OCI-LY1 (cell line): Measurements from ENCODE around the gene INPP5A.

Experiments used
- H2AFZ ChIP-seq: fragments of 200-600 bp; sonication (generic), shearing (Covaris generic); 2 replicates; pipeline ENCODE4 v1.6.0; 2014; ENCODE audit warnings: antibody characterized with exemption, mild to moderate bottlenecking, low read length
- H3F3A ChIP-seq: fragments of 200-600 bp; sonication (generic), shearing (Covaris generic); 2 replicates; pipeline ENCODE4 v1.6.0; 2014; ENCODE audit warnings: mild to moderate bottlenecking, antibody characterized with exemption, low read length, moderate library complexity; ENCODE audit not compliant: insufficient read depth
- H3K27ac ChIP-seq: fragments of 200-600 bp; sonication (generic); 2 replicates; pipeline ENCODE4 v1.5.1; 2014; ENCODE audit warnings: low read length, mixed run types, mild to moderate bottlenecking, low read depth; ENCODE audit not compliant: poor library complexity, severe bottlenecking
- H3K27me3 ChIP-seq: fragments of 200-600 bp; sonication (generic); 2 replicates; pipeline ENCODE4 v1.6.0; 2014; ENCODE audit warnings: antibody characterized with exemption, mild to moderate bottlenecking, low read length, moderate library complexity; ENCODE audit not compliant: insufficient read depth
- H3K36me3 ChIP-seq: fragments of 200-600 bp; sonication (generic); 2 replicates; pipeline ENCODE4 v1.6.1; 2014; ENCODE audit warnings: mild to moderate bottlenecking, antibody characterized with exemption, low read length, moderate library complexity, mixed read lengths; ENCODE audit not compliant: insufficient read depth
- H3K4me1 ChIP-seq: fragments of 200-600 bp; sonication (generic); 2 replicates; pipeline ENCODE4 v1.5.1; 2014; ENCODE audit warnings: mild to moderate bottlenecking, low read length, moderate library complexity; ENCODE audit not compliant: insufficient read depth, severe bottlenecking
- H3K4me2 ChIP-seq: fragments of 200-600 bp; sonication (generic), shearing (Covaris generic); 2 replicates; pipeline ENCODE4 v1.6.1; 2014; ENCODE audit warnings: low read length
- H3K4me3 ChIP-seq: fragments of 200-600 bp; sonication (generic); 2 replicates; pipeline ENCODE4 v1.5.1; 2014; ENCODE audit warnings: low read length, low read depth, mild to moderate bottlenecking, mixed read lengths; ENCODE audit not compliant: poor library complexity, severe bottlenecking
- H3K79me2 ChIP-seq: fragments of 200-600 bp; shearing (Covaris generic); 2 replicates; pipeline ENCODE4 v1.6.1; 2016; ENCODE audit warnings: mixed run types, low read length, mixed read lengths; ENCODE audit not compliant: insufficient read depth
- H3K9ac ChIP-seq: fragments of 200-600 bp; sonication (generic), shearing (Covaris generic); 2 replicates; pipeline ENCODE4 v1.6.1; 2014; ENCODE audit warnings: mild to moderate bottlenecking, low read length, mixed read lengths
- H3K9me2 ChIP-seq: fragments of 200-600 bp; sonication (generic), shearing (Covaris generic); 2 replicates; pipeline ENCODE4 v1.6.1; 2014; ENCODE audit warnings: low read depth, mild to moderate bottlenecking, low read length, mixed read lengths
- H3K9me3 ChIP-seq: fragments of 200-600 bp; shearing (Covaris generic); 2 replicates; pipeline ENCODE4 v1.6.1; 2014; ENCODE audit warnings: low read length, mixed read lengths
- H4K20me1 ChIP-seq: fragments of 200-600 bp; sonication (generic), shearing (Covaris generic); 2 replicates; pipeline ENCODE4 v1.6.0; 2016; ENCODE audit warnings: mild to moderate bottlenecking, low read length; ENCODE audit not compliant: insufficient read depth
- CTCF ChIP-seq: fragments of 200-600 bp; sonication (generic), shearing (Covaris generic); IDR thresholded peaks from 2 replicates; pipeline ENCODE4 v1.5.1; 2017; ENCODE audit warnings: mild to moderate bottlenecking, antibody characterized with exemption, low read length, moderate library complexity, mixed read lengths
- EZH2 ChIP-seq: fragments of 200-600 bp; sonication (generic), shearing (Covaris generic); IDR thresholded peaks from 2 replicates; pipeline ENCODE4 v1.8.0; 2017; ENCODE audit warnings: borderline replicate concordance, mixed run types, mild to moderate bottlenecking, antibody characterized with exemption, low read length, moderate library complexity, mixed read lengths

The INPP5A gene

GRCh38 chr10:132508581-132509443, 28.8 kb upstream of the INPP5A start:
- no peaks in the 10 kb centered on the region for H3K27me3 ChIP-seq
- no peak overlapping the region for H2AFZ ChIP-seq
- TF ChIP-seq CTCF (no peak), EZH2 (no peak)
- H3K4me1 ChIP-seq: no peaks in the 10 kb centered on the region
- H4K20me1 ChIP-seq: no peaks in the 10 kb centered on the region
- H3K79me2 ChIP-seq: no peaks in the 10 kb centered on the region
- H3K36me3 ChIP-seq: no peaks in the 10 kb centered on the region
- H3K27ac ChIP-seq: no peak overlapping the region
- H3K9me3 ChIP-seq: no peaks in the 10 kb centered on the region
- no peaks in the 10 kb centered on the region for H3F3A ChIP-seq
- H3K4me3 ChIP-seq: no peak overlapping the region
- H3K9me2 ChIP-seq: no peaks in the 10 kb centered on the region
- no peak overlapping the region for H3K9ac ChIP-seq
- no peak overlapping the region for H3K4me2 ChIP-seq

GRCh38 chr10:132509506-132510173, 27.9 kb upstream of the INPP5A start:
- Histone ChIP-seq H3K9me2 (no peaks in the 10 kb centered on the region), H3K4me2 (no peak overlapping the region), H3K27ac (no peak overlapping the region), H3K27me3 (no peaks in the 10 kb centered on the region), H3K9me3 (no peaks in the 10 kb centered on the region), H3F3A (no peaks in the 10 kb centered on the region), H3K4me3 (no peak overlapping the region), H4K20me1 (no peaks in the 10 kb centered on the region), H3K36me3 (no peaks in the 10 kb centered on the region), H3K79me2 (no peaks in the 10 kb centered on the region), H3K4me1 (no peaks in the 10 kb centered on the region), H2AFZ (no peak overlapping the region), H3K9ac (no peak overlapping the region)
- TF ChIP-seq CTCF (no peak), EZH2 (no peak)

GRCh38 chr10:132510174-132510611, 27.4 kb upstream of the INPP5A start:
- H3K27ac ChIP-seq: no peak overlapping the region
- no peak overlapping the region for H3K9ac ChIP-seq
- H3K27me3 ChIP-seq: no peaks in the 10 kb centered on the region
- no peak overlapping the region for H3K4me3 ChIP-seq
- no peak overlapping the region for H2AFZ ChIP-seq
- H3K4me2 ChIP-seq: no peak overlapping the region
- H3F3A ChIP-seq: no peaks in the 10 kb centered on the region
- H3K79me2 ChIP-seq: no peaks in the 10 kb centered on the region
- no peak for TF ChIP-seq CTCF
- no peak for TF ChIP-seq EZH2
- H3K4me1 ChIP-seq: no peaks in the 10 kb centered on the region
- H3K9me3 ChIP-seq: no peaks in the 10 kb centered on the region
- no peaks in the 10 kb centered on the region for H3K36me3 ChIP-seq
- no peaks in the 10 kb centered on the region for H3K9me2 ChIP-seq
- H4K20me1 ChIP-seq: no peaks in the 10 kb centered on the region
